Stimulated activated CD8-positive, alpha-beta memory T cell treated with anti-CD3 and anti-CD28 coated beads, Interleukin-4, amount 100 ng/mL, for 4 hours (primary cell): ENCODE measurements around the gene TRAF3IP1.
A peak's percentile ranks its signal among the peaks of the same experiment; 100 is the strongest.
"Not testable (repeated sequence)": the region's sequence is repeated elsewhere in the genome, so short reads cannot be mapped to it uniquely, and the experiment has no call there.

Experiments
- DNase-seq, 2 donors: peaks; one replicate each; pipeline ENCODE4 v3.0.0-alpha.2; 2020; ENCODE audit warnings: low read depth in 2 of 2, low spot score in 1 of 2

Gene TRAF3IP1

GRCh38 chr2:238338710-238339394 is 18.5 kb downstream of the TRAF3IP1 start:
- DNase-seq = no peak

DNA sequence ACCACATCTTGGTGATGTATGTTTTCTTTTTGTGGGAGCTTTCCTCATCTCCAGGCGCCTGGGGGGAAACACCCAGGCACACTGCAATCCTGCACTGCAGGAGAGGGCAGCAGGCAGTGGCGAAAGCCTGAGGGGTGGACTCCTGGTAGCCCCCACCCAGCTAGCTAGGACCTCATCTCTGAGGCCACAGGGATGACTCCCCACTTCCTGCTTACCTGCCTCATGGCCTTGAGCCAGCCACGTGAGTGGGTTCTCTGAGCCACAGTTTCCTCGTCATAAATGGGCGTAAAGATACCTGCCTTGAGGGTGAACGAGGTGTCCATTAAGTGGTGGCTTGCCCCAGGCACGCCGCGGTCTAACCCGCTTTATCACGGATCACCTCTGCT is 19.1 kb downstream of the TRAF3IP1 start:
- DNase-seq = no peak

- no peak for DNase-seq
These were observed 19.5 kb downstream of the TRAF3IP1 start for GRCh38 chr2:238339814-238340213.

DNA sequence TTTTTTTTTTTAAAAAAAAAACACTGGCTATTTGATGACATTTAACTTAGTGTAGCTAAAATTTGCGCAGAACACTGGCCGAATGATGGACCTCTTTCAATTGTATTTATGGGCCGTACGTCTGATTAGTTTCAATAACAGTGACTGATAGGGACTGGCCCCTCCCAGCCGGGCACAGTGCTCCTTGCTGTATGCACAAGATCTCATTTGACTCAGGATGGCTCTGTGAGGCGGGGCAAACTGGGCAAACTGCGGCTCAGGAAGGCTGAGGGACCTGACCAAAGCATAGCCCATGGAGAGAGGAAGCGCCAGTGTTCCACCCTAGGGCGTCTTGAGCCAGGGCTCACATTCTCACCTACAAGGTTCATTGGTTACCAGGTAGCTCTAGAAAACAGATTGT is 21.2 kb downstream of the TRAF3IP1 start:
- no peak for DNase-seq

DNA sequence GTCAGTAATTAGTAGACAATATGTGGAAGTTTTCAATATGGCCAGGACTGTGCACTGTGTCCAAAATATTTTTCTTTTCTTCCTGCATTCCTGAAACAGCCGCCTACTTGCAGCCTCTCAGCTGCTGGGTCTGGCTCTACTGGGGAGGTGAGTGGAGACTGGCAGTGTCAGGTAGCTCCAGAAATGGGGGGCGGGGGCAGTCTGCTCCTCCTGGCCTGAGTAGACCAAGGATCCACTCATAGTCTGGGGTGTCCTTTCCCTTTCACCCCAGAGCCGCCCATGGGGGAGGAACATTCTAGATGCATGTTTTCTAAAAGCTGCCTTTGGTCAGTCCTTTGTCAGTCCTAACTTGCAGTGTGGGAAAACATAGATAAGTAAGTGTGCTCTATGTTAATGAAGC is 23.7 kb downstream of the TRAF3IP1 start:
- no peak for DNase-seq

DNA sequence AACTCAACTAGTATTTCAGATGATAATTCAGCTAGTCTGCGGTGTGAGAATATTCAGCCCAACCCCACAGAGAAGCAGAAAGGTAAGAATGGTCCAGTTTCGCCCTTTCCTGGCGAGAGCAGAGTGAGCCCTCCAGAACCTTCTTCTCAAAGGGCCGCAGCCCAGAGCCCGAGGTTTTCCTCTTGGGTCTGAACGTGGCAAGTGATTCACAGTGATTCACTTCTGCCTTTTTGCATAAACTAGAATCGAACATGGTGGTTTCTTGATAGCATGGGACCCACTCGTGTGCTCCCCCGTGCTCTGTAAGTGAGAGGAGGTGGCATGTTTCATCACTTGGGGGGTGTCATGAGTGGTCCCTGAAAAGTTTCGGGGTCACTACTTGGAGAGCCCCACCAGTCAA is 24.2 kb downstream of the TRAF3IP1 start:
- no peak for DNase-seq

DNA sequence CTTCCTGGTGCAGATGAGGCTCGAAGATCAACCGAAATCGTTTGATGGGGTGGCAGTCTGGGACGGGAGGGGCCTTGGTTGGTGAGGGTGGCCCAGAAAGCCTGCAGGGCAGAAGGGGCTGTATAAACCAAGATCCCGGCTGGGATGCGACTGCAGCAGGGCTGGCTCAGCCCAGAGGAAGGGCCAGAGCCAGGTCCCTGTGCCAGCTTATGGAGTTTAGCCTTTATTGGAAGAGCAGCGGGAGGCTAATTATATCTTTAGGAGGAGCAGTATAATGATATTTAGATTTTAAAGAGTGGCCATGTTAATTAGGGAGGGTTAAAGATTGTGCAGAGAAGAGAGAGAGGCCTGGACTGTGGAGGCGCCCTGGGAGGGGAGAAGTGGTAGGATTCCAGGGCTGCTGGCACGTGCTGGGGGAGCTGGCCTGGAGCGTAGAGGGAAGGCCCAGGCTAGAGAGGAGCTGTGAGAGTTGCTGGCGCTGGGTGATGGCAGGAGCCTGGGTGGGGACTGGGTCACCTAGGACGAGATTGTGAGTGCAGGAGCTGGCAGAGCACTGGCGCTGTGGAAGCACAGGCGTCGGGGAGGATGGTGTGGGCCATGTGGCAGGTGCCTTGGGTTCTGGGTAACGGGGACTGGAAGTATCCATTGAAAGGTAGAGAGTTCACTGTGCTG is 25.1 kb downstream of the TRAF3IP1 start:
- DNase-seq = no peak

- DNase-seq = no peak
These were observed 26.2 kb downstream of the TRAF3IP1 start for GRCh38 chr2:238346544-238346943.

- DNase-seq = no peak
These were observed 30.0 kb downstream of the TRAF3IP1 start for GRCh38 chr2:238350150-238350897.

- DNase-seq = no peak
These were observed 31.0 kb downstream of the TRAF3IP1 start for GRCh38 chr2:238351315-238351714.

- DNase-seq = no peak
These were observed 32.0 kb downstream of the TRAF3IP1 start for GRCh38 chr2:238352361-238352760.

DNA sequence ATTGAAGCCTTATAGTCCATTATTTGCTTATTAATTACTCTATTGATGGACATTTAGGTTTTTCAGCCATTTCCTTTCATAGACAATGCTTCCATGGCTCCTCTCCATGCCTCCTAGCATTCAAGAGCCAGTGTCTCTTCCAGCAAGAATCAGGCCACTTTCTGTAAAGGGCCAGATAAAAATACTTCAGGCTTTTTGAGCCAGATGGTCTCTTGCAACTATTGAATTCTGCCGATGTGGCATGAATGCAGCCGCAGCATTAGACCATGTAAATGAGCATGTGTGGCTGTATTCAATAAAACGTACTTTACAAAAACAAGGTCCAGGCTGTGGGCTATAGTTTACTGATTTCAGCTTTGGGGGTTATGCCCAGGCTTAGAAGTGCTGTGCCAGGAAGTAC is 38.5 kb downstream of the TRAF3IP1 start:
- no peak for DNase-seq

- no peak for DNase-seq
These were observed 39.1 kb downstream of the TRAF3IP1 start for GRCh38 chr2:238359403-238359802.

- DNase-seq = no peak
These were observed 41.6 kb downstream of the TRAF3IP1 start for GRCh38 chr2:238361877-238362276.

DNA sequence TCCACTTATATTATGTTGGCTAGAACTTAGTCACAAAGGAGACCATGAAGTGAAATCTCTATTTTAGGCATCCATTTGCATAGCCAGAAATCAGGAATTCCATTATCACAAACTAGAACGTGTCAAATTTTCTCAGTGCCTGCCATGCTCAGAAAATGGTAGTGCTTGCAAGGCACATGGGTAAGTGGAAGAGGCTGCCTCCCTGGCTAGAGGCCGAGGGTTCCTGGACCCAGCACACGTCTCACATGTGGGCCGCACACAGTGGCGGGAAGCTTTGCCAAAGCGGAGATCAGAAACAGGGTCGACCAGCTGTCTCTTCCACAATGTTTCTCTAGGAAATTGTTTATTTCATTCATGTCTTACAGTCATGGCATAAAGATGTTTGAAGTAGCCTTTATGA is 42.3 kb downstream of the TRAF3IP1 start:
- DNase-seq = no peak

GRCh38 chr2:238369591-238370040 is 49.3 kb downstream of the TRAF3IP1 start:
- no peak for DNase-seq

DNA sequence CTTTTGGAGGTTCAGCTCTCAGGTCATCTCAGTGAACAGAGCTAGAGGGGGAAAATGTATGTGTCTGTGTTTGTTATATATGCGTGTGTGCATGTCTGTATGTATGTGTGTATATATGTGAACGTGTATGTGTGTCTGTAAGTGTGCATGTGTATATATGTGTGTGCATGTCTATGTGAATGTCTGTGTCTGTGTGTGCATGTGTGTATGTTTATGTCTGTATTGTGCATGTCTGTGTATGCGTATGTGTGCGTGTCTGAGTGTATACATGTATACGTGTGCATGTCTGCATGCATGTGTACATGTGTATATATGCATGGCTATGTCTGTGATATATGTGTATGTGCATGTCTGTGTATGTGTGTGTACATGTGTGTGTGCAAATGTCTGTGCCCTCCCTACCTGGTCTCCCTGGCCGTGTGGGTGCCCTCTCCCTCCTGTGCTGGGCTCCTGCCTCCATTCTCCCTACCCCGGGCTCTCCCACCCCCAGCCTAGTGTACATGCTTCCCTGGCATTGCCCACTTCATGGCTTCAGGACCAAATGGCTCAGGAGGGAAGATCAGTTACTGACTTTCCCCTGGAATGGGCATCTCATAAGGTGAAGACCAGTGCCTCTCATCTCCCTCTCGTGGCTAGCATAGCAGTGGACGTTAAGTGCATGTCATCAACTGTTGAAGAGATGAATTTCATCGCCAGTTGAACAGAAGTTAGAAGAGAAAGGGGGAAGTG is 49.9 kb downstream of the TRAF3IP1 start:
- DNase-seq = no peak

GRCh38 chr2:238370823-238371372 is 50.6 kb downstream of the TRAF3IP1 start:
- peak; percentile 14 to 22 for DNase-seq

DNA sequence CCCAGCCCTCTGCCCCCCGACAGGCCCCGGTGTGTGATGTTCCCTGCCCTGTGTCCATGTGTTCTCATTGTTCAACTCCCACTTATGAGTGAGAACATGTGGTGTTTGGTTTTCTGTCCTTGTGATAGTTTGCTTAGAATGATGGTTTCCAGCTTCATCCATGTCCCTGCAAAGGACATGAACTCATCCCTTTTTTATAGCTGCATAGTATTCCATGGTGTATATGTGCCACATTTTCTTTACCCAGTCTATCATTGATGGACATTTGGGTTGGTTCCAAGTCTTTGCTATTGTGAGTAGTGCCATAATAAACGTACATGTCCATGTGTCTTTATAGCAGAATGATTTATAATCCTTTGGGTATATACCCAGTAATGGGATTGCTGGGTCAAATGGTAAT is 52.0 kb downstream of the TRAF3IP1 start:
- DNase-seq = not testable (repeated sequence)

GRCh38 chr2:238376884-238377391 is 56.6 kb downstream of the TRAF3IP1 start:
- no peak for DNase-seq
